Astrocyte (in vitro differentiated cells and primary cell): ENCODE data around the gene KRTAP4-7. TPM values are rescaled to one million over a fixed set of nuclear protein-coding genes. Genes with fewer than 3 reads are reported as not detected.
"Not testable (repeated sequence)": the region's sequence is repeated elsewhere in the genome, so short reads cannot be mapped to it uniquely, and the experiment has no call there.

ENCODE experiments used
- DNase-seq: peaks from one replicate; pipeline ENCODE4 v3.0.0-alpha.2; 2010; ENCODE audit warnings: low read depth
- FAIRE-seq: peaks from 2 replicates; lab custom pipeline; 2011; peaks lifted over from hg19 to GRCh38; lab: Jason Lieb, UNC
- H2AFZ ChIP-seq: 2 replicates; pipeline ENCODE4 v1.6.0; 2012; ENCODE audit warnings: low read depth, low read length, inconsistent platforms
- H3K27ac ChIP-seq: 2 replicates; pipeline ENCODE4 v1.5.1; 2011; ENCODE audit warnings: low read depth, low read length, inconsistent platforms
- H3K27me3 ChIP-seq: 2 replicates; pipeline ENCODE4 v1.6.0; 2011; ENCODE audit warnings: low read length, inconsistent platforms; ENCODE audit not compliant: insufficient read depth
- H3K36me3 ChIP-seq: 2 replicates; pipeline ENCODE4 v1.5.1; 2011; ENCODE audit warnings: low read length, inconsistent platforms; ENCODE audit not compliant: insufficient read depth
- H3K4me1 ChIP-seq: 2 replicates; pipeline ENCODE4 v1.5.1; 2011; ENCODE audit warnings: low read length, inconsistent platforms; ENCODE audit not compliant: insufficient read depth
- H3K4me2 ChIP-seq: 2 replicates; pipeline ENCODE4 v1.6.0; 2012; ENCODE audit warnings: low read length, inconsistent platforms
- H3K4me3 ChIP-seq: 2 replicates; pipeline ENCODE4 v1.5.1; 2011; ENCODE audit warnings: low read depth, mild to moderate bottlenecking, low read length, inconsistent platforms; ENCODE audit not compliant: insufficient read depth
- H3K79me2 ChIP-seq: 2 replicates; pipeline ENCODE4 v1.6.0; 2012; ENCODE audit warnings: mild to moderate bottlenecking, low read length, inconsistent platforms; ENCODE audit not compliant: insufficient read depth
- H3K9ac ChIP-seq: 2 replicates; pipeline ENCODE4 v1.6.0; 2012; ENCODE audit warnings: mild to moderate bottlenecking, low read length, inconsistent platforms
- H3K9me3 ChIP-seq: 2 replicates; pipeline ENCODE4 v1.5.1; 2012; ENCODE audit warnings: low read depth, mild to moderate bottlenecking, low read length, inconsistent platforms; ENCODE audit not compliant: insufficient read depth
- H4K20me1 ChIP-seq: 2 replicates; pipeline ENCODE4 v1.6.0; 2012; ENCODE audit warnings: low read length, inconsistent platforms; ENCODE audit not compliant: insufficient read depth
- H3K27ac Mint-ChIP-seq: one replicate; pipeline ENCODE4 v1.8.0; 2021; ENCODE audit warnings: mild to moderate bottlenecking, mixed read lengths; ENCODE audit not compliant: unreplicated experiment
- H3K27me3 Mint-ChIP-seq: one replicate; pipeline ENCODE4 v1.8.0; 2021; ENCODE audit warnings: low read depth, mixed read lengths; ENCODE audit not compliant: unreplicated experiment
- H3K36me3 Mint-ChIP-seq: one replicate; pipeline ENCODE4 v1.8.0; 2021; ENCODE audit warnings: low read depth, mixed read lengths; ENCODE audit not compliant: unreplicated experiment
- H3K4me1 Mint-ChIP-seq: one replicate; pipeline ENCODE4 v1.8.0; 2021; ENCODE audit warnings: low read depth, mixed read lengths; ENCODE audit not compliant: unreplicated experiment
- H3K4me3 Mint-ChIP-seq: one replicate; pipeline ENCODE4 v1.8.0; 2021; ENCODE audit warnings: mild to moderate bottlenecking, moderate library complexity, mixed read lengths; ENCODE audit not compliant: unreplicated experiment
- H3K9me3 Mint-ChIP-seq: one replicate; pipeline ENCODE4 v1.8.0; 2021; ENCODE audit warnings: mild to moderate bottlenecking, mixed read lengths; ENCODE audit not compliant: unreplicated experiment
- EZH2 ChIP-seq: IDR thresholded peaks from 2 replicates; pipeline ENCODE4 v1.6.1; 2012; ENCODE audit warnings: mild to moderate bottlenecking, low read length, inconsistent platforms; ENCODE audit not compliant: insufficient read depth
- total RNA-seq: library from RNA; stranded (reverse); gene quantifications from 2 replicates; pipeline ENCODE4 v1.2.1, GENCODE V29; 2021
- TF ChIP-seq, protein P1 (sequence below): IDR thresholded peaks from 2 replicates; pipeline ENCODE4 v1.5.1; 2011; ENCODE audit warnings: low read depth, mild to moderate bottlenecking, inconsistent platforms, low read length, moderate library complexity; ENCODE audit not compliant: insufficient read depth

KRTAP4-7 gene
- total RNA-seq, 1 donor from 2014 or later: not detected

DNA sequence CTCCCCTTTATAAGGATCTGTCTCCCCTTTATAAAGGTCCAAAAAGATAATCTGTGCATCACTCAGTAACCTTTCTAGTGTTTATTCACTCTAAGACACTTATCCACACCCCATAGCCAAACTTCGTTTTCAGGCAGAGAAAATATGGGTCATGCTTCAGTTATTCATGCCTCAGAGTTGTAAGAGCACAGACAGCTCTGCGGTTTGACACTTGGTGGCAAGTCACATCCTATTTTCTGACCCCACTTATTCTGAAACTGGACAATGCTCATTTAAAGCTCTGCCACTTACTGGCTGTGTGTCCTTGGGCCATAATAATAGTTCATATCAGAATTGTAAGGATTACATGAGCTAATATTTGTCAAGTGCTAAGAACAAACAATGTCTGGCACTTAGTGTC, 34.8 kb upstream of the KRTAP4-7 start:
- no peaks in the 10 kb centered on the region for H3K27me3 Mint-ChIP-seq
- H3K9ac ChIP-seq: peak overlapping the region; percentile 66

GRCh38 chr17:41052566-41052965, 31.4 kb upstream of the KRTAP4-7 start:
- peak; percentile 32 for FAIRE-seq
- no peaks in the 10 kb centered on the region for H3K9me3 ChIP-seq
- H3K4me1 ChIP-seq: peaks cover 14% of the 10 kb centered on the region
- Mint-ChIP-seq H3K27ac (no peak overlapping the region), H3K27me3 (no peaks in the 10 kb centered on the region), H3K4me3 (no peak overlapping the region), H3K9me3 (no peaks in the 10 kb centered on the region), H3K36me3 (no peaks in the 10 kb centered on the region), H3K4me1 (peaks cover 16% of the 10 kb centered on the region)
- peak; percentile 75 for DNase-seq
- H3K27me3 ChIP-seq: no peaks in the 10 kb centered on the region
- H3K4me3 ChIP-seq: no peak overlapping the region
- no peak overlapping the region for H3K4me2 ChIP-seq
- H3K36me3 ChIP-seq: no peaks in the 10 kb centered on the region
- TF ChIP-seq EZH2: no peak
- TF ChIP-seq, protein P1, sequence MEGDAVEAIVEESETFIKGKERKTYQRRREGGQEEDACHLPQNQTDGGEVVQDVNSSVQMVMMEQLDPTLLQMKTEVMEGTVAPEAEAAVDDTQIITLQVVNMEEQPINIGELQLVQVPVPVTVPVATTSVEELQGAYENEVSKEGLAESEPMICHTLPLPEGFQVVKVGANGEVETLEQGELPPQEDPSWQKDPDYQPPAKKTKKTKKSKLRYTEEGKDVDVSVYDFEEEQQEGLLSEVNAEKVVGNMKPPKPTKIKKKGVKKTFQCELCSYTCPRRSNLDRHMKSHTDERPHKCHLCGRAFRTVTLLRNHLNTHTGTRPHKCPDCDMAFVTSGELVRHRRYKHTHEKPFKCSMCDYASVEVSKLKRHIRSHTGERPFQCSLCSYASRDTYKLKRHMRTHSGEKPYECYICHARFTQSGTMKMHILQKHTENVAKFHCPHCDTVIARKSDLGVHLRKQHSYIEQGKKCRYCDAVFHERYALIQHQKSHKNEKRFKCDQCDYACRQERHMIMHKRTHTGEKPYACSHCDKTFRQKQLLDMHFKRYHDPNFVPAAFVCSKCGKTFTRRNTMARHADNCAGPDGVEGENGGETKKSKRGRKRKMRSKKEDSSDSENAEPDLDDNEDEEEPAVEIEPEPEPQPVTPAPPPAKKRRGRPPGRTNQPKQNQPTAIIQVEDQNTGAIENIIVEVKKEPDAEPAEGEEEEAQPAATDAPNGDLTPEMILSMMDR: no peak
- no peaks in the 10 kb centered on the region for H4K20me1 ChIP-seq
- no peak overlapping the region for H3K9ac ChIP-seq
- no peak overlapping the region for H3K27ac ChIP-seq
- H3K79me2 ChIP-seq: no peaks in the 10 kb centered on the region
- H2AFZ ChIP-seq: no peak overlapping the region

More for the DNA sequence above, 34.8 kb upstream of the KRTAP4-7 start:
- TF ChIP-seq, protein P1: no peak
- TF ChIP-seq EZH2: no peak
- Histone ChIP-seq H3K9me3 (no peaks in the 10 kb centered on the region), H3K4me1 (peaks cover 14% of the 10 kb centered on the region), H3K4me3 (peak overlapping the region; percentile 13), H3K27ac (peak overlapping the region; percentile 87), H3K4me2 (peak overlapping the region; percentile 63), H3K36me3 (no peaks in the 10 kb centered on the region), H2AFZ (no peak overlapping the region), H4K20me1 (no peaks in the 10 kb centered on the region), H3K79me2 (no peaks in the 10 kb centered on the region), H3K27me3 (no peaks in the 10 kb centered on the region)
- FAIRE-seq (no peak), DNase-seq (peak; percentile 84)
- Mint-ChIP-seq H3K36me3 (no peaks in the 10 kb centered on the region), H3K27ac (peak overlapping the region; percentile 72), H3K4me3 (no peak overlapping the region), H3K9me3 (no peaks in the 10 kb centered on the region), H3K4me1 (peaks cover 14% of the 10 kb centered on the region)

- Histone ChIP-seq H4K20me1 (no peaks in the 10 kb centered on the region), H3K36me3 (no peaks in the 10 kb centered on the region), H3K27ac (no peak overlapping the region), H3K4me2 (no peak overlapping the region), H3K4me3 (no peak overlapping the region), H2AFZ (no peak overlapping the region), H3K9me3 (no peaks in the 10 kb centered on the region), H3K79me2 (no peaks in the 10 kb centered on the region), H3K9ac (no peak overlapping the region), H3K27me3 (no peaks in the 10 kb centered on the region), H3K4me1 (peaks cover 10% of the 10 kb centered on the region)
- H3K4me3 Mint-ChIP-seq: no peak overlapping the region
- no peaks in the 10 kb centered on the region for H3K36me3 Mint-ChIP-seq
- H3K9me3 Mint-ChIP-seq: peaks cover 2% of the 10 kb centered on the region
- DNase-seq (no peak), FAIRE-seq (no peak)
- TF ChIP-seq, protein P1: no peak
- TF ChIP-seq EZH2: no peak
- H3K27me3 Mint-ChIP-seq: no peaks in the 10 kb centered on the region
- H3K4me1 Mint-ChIP-seq: peaks cover 15% of the 10 kb centered on the region
- no peak overlapping the region for H3K27ac Mint-ChIP-seq
Measured at GRCh38 chr17:41054025-41054424, 29.9 kb upstream of the KRTAP4-7 start.

DNA sequence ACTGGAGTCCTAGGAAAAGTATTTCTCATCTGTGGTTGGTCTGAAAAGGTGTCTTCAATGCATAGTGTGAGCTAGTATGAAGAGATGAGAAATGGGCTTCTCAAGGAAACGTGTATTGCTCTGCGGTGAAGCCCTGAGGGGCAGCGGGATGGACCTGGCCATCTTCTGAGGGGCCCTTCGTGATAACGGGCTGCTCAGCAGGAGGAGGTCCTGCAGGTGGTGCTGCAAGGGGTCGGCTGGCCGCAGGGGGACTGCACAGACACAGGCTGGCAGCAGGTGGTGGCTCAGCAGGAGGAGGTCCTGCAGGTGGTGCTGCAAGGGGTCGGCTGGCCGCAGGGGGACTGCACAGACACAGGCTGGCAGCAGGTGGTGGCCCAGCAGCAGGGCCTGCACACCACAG, 29.4 kb upstream of the KRTAP4-7 start:
- H3K36me3 Mint-ChIP-seq, H3K36me3 ChIP-seq, H3K4me3 ChIP-seq, H2AFZ ChIP-seq, FAIRE-seq, H3K27me3 ChIP-seq, H3K4me3 Mint-ChIP-seq, H3K9me3 ChIP-seq, H3K27ac Mint-ChIP-seq, DNase-seq, H3K9ac ChIP-seq, H3K27me3 Mint-ChIP-seq, H3K4me2 ChIP-seq, H3K9me3 Mint-ChIP-seq, H4K20me1 ChIP-seq, H3K79me2 ChIP-seq, H3K27ac ChIP-seq: not testable (repeated sequence)
- peaks cover 20% of the 10 kb centered on the region for H3K4me1 Mint-ChIP-seq
- peaks cover 12% of the 10 kb centered on the region for H3K4me1 ChIP-seq
